Measurements from ENCODE around the gene AGAP1.
"Not testable (repeated sequence)": the region's sequence is repeated elsewhere in the genome, so short reads cannot be mapped to it uniquely, and the experiment has no call there.

Gene AGAP1

GRCh38 chr2:236089271-236090026, 595.6 kb downstream of the AGAP1 start:
- no peak for DNase-seq (ENCODE audit: extremely low spot score)
- TF ChIP-seq CTCF (IDR thresholded peaks at IDR 0.05; ENCODE audit: control extremely low read depth, extremely low read depth, low read depth, missing control alignments) = no peak
- POLR2A ChIA-PET = no interaction called here
- CTCF ChIA-PET = no interaction called here

- DNase-seq (ENCODE audit: extremely low spot score) = no peak
- ChIA-PET CTCF (no interaction called here), POLR2A (no interaction called here)
- TF ChIP-seq CTCF (IDR thresholded peaks at IDR 0.05; ENCODE audit: control extremely low read depth, extremely low read depth, low read depth, missing control alignments) = no peak
Measured at GRCh38 chr2:236090027-236090382, 596.2 kb downstream of the AGAP1 start.

- POLR2A ChIA-PET; DNase-seq (ENCODE audit: extremely low spot score); CTCF ChIA-PET: not testable (repeated sequence)
Measured at GRCh38 chr2:236090826-236091225, 597.0 kb downstream of the AGAP1 start.

- ChIA-PET POLR2A (no interaction called here), CTCF (no interaction called here)
- no peak for TF ChIP-seq CTCF (IDR thresholded peaks at IDR 0.05; ENCODE audit: control extremely low read depth, extremely low read depth, low read depth, missing control alignments)
- no peak for DNase-seq (ENCODE audit: extremely low spot score)
Measured at GRCh38 chr2:236092714-236093113, 598.9 kb downstream of the AGAP1 start.

GRCh38 chr2:236093134-236093533, 599.3 kb downstream of the AGAP1 start:
- ChIA-PET POLR2A (no interaction called here), CTCF (no interaction called here)
- no peak for TF ChIP-seq CTCF (IDR thresholded peaks at IDR 0.05; ENCODE audit: control extremely low read depth, extremely low read depth, low read depth, missing control alignments)
- DNase-seq (ENCODE audit: extremely low spot score) = no peak

- ChIA-PET CTCF (interaction anchor here (1.0 kb wide), 1 partner anchor 9 kb away, joined by 3 read pairs; no protein-coding TSS in a partner anchor), POLR2A (no interaction called here)
- no peak for TF ChIP-seq CTCF (IDR thresholded peaks at IDR 0.05; ENCODE audit: control extremely low read depth, extremely low read depth, low read depth, missing control alignments)
- DNase-seq (ENCODE audit: extremely low spot score) = no peak
Measured at GRCh38 chr2:236095504-236095903, 601.7 kb downstream of the AGAP1 start.

GRCh38 chr2:236101311-236101950, 607.6 kb downstream of the AGAP1 start:
- CTCF ChIA-PET = no interaction called here
- POLR2A ChIA-PET = no interaction called here

More at GRCh38 chr2:236101311-236101950, 607.6 kb downstream of the AGAP1 start:
- TF ChIP-seq CTCF (IDR thresholded peaks at IDR 0.05; ENCODE audit: control extremely low read depth, extremely low read depth, low read depth, missing control alignments) = no peak
- DNase-seq (ENCODE audit: extremely low spot score) = no peak

All from GM10248 (cell line).